Measurements from ENCODE around the gene MEMO1. TPM values are rescaled to one million over a fixed set of nuclear protein-coding genes. Genes with fewer than 3 reads are reported as not detected.
"Not testable (repeated sequence)": the region's sequence is repeated elsewhere in the genome, so short reads cannot be mapped to it uniquely, and the experiment has no call there.

MEMO1 gene
- total RNA-seq, 1 donor from 2014 or later: 55.3 TPM

DNA sequence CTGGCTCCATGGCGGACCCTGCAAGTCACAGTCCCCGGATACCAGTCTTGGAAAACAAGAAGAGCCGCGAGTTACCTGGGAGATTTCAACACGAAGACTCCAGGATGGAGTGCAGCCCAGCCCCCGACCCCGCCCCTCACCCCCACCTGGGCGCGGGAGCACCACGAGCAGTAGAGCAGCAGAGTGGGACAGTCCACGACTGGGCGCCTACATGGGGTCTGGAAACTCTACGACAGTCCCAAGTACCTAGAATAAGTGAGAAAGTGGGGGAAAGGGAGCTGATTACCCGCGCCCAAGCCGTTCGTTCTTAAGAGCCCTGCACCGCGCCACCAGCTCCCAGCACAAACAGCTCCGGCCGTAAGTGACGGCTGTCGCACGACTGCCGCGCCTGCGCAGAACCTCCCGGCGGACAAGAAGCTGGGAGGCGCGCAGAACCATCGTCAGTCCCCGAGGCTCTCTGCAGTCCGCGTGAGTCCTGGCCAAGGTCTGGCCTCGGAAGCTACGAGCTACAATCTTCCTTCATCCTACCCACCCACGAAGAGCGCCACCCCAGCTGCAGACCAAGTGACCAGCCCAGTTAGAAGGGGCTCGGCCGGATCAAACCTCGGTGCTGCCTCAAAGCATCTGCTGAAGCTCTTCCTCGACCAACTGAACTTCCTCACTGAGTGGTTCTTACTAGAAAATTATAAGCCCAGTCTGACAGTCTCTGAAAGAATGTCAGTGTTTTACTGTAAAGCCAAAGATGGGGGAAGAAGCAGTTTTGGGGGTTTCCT is 28.8 kb upstream of the MEMO1 start, which contains the start of gene DPY30:
TSS of gene DPY30 (minus strand) at position 359 of the 773 bp plus-strand sequence. CDS start at position 10, 349 bp downstream.
- H3K27ac Mint-ChIP-seq (ENCODE audit: unreplicated experiment): peak within 1 kb of the TSS; percentile 92
- no peaks in the 10 kb centered on the region for H3K27me3 Mint-ChIP-seq (ENCODE audit: low read depth)
- no peaks in the 10 kb centered on the region for H3K36me3 Mint-ChIP-seq (ENCODE audit: low read depth)
- H3K4me3 Mint-ChIP-seq: peak within 1 kb of the TSS; percentile 90
- H3K9me3 Mint-ChIP-seq: no peaks in the 10 kb centered on the region
- peaks cover 18% of the 10 kb centered on the region for H3K4me1 Mint-ChIP-seq
- TF ChIP-seq, protein P1, sequence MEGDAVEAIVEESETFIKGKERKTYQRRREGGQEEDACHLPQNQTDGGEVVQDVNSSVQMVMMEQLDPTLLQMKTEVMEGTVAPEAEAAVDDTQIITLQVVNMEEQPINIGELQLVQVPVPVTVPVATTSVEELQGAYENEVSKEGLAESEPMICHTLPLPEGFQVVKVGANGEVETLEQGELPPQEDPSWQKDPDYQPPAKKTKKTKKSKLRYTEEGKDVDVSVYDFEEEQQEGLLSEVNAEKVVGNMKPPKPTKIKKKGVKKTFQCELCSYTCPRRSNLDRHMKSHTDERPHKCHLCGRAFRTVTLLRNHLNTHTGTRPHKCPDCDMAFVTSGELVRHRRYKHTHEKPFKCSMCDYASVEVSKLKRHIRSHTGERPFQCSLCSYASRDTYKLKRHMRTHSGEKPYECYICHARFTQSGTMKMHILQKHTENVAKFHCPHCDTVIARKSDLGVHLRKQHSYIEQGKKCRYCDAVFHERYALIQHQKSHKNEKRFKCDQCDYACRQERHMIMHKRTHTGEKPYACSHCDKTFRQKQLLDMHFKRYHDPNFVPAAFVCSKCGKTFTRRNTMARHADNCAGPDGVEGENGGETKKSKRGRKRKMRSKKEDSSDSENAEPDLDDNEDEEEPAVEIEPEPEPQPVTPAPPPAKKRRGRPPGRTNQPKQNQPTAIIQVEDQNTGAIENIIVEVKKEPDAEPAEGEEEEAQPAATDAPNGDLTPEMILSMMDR (conservative IDR thresholded peaks at IDR 0.05): no peak
- DNase-seq (ENCODE audit: low read depth, low spot score): peak; percentile 88

DNA sequence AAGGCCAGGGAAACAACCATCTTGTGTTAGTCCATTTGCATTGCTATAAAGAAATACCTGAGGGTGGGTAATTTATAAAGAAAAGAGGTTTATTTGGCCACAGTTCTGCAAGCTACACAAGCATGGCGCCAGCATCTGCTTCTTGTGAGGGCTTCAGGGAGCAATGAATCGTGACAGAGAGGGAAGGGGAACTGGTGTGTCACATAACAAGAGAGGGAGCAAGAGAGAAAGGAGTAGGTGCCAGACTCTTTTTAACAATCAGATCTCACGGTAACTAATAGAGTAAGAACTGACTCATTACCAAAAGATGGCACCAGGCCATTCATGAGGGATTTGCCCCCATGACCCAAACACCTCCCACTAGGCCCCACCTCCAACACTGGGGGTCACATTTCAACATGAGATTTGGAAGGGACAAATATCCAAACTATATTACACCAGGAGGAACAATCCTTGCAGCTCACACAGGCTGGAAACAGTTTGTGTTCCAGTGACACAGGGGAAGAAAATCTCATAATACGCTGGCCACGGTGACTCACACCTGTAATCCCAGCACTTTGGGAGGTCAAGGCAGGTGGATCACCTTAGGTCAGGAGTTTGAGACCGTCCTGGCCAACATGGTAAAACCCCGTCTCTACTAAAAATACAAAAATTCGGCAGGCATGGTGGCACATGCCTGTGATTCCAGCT is 23.5 kb upstream of the MEMO1 start:
- peaks cover 13% of the 10 kb centered on the region for H3K4me1 Mint-ChIP-seq
- H3K27ac Mint-ChIP-seq (ENCODE audit: unreplicated experiment); H3K9me3 Mint-ChIP-seq; H3K27me3 Mint-ChIP-seq (ENCODE audit: low read depth); DNase-seq (ENCODE audit: low read depth, low spot score); H3K36me3 Mint-ChIP-seq (ENCODE audit: low read depth): not testable (repeated sequence)
- peak overlapping the region; percentile 64 for H3K4me3 Mint-ChIP-seq

- not testable (repeated sequence) for H3K9me3 Mint-ChIP-seq; DNase-seq (ENCODE audit: low read depth, low spot score); H3K27ac Mint-ChIP-seq (ENCODE audit: unreplicated experiment); H3K27me3 Mint-ChIP-seq (ENCODE audit: low read depth); H3K4me1 Mint-ChIP-seq; H3K36me3 Mint-ChIP-seq (ENCODE audit: low read depth); H3K4me3 Mint-ChIP-seq
Measured at GRCh38 chr2:32018789-32019482, 8.1 kb upstream of the MEMO1 start.

DNA sequence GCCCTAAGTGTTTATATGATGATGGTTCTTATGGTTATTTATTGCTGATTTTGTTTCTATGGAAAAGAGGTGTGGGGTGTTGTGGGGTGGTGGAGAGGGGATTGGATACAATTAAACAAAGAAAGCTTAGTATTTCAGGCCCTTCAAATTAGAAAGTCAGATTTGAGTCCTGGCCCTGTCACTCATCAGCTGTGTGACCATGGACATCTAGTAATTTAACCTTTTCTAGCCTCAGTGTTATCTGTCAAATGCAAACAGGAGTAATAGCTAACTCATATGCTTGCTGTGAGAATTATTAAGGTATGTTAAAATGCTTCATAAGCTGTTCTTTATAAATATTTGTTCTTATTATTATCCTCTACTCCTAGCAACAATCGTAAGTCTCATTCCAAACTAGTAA is 2.1 kb upstream of the MEMO1 start:
- peaks cover 35% of the 10 kb centered on the region for H3K4me1 Mint-ChIP-seq
- H3K36me3 Mint-ChIP-seq (ENCODE audit: low read depth): no peaks in the 10 kb centered on the region
- no peaks in the 10 kb centered on the region for H3K27me3 Mint-ChIP-seq (ENCODE audit: low read depth)
- H3K4me3 Mint-ChIP-seq: peak overlapping the region; percentile 80
- H3K27ac Mint-ChIP-seq (ENCODE audit: unreplicated experiment): no peak overlapping the region
- TF ChIP-seq, protein P1 (conservative IDR thresholded peaks at IDR 0.05): no peak
- no peak for DNase-seq (ENCODE audit: low read depth, low spot score)
- no peaks in the 10 kb centered on the region for H3K9me3 Mint-ChIP-seq

- Mint-ChIP-seq H3K27me3 (ENCODE audit: low read depth) (no peaks in the 10 kb centered on the region), H3K4me3 (peak overlapping the region; percentile 91), H3K4me1 (peaks cover 45% of the 10 kb centered on the region), H3K27ac (ENCODE audit: unreplicated experiment) (no peak overlapping the region), H3K9me3 (no peaks in the 10 kb centered on the region), H3K36me3 (ENCODE audit: low read depth) (no peaks in the 10 kb centered on the region)
- DNase-seq (ENCODE audit: low read depth, low spot score): no peak
- TF ChIP-seq, protein P1 (conservative IDR thresholded peaks at IDR 0.05): no peak
Measured at GRCh38 chr2:32011485-32011960, 715 bp upstream of the MEMO1 start.

DNA sequence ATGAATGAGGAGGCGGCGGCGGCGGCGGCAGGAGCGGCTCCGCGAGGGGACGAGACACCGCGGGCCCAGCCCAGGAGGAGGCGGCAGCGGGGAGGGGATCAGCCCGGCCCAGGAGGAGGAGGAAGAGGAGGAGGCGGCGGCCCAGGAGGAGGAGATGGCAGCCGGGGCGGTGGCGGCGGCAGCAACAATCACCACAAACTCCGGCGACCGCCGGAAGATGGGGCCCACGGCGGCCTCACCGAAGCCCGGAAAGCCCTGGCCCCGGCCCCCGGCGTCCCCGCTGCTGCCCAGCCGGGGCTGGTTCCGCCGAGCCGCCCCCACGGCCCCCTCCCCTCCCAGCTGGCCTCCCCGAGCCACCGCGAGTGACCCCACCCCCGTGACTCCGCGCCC is 533 bp downstream of the MEMO1 start:
- H3K4me3 Mint-ChIP-seq; H3K27me3 Mint-ChIP-seq (ENCODE audit: low read depth); H3K36me3 Mint-ChIP-seq (ENCODE audit: low read depth); H3K27ac Mint-ChIP-seq (ENCODE audit: unreplicated experiment); H3K9me3 Mint-ChIP-seq: not testable (repeated sequence)
- peak; percentile 42 for DNase-seq (ENCODE audit: low read depth, low spot score)
- H3K4me1 Mint-ChIP-seq: peaks cover 55% of the 10 kb centered on the region

All from neural crest cell (in vitro differentiated cells).